ENCODE data around the gene UNC93A. TPM values are rescaled to one million over a fixed set of nuclear protein-coding genes. Genes with fewer than 3 reads are reported as not detected.
"Not testable (repeated sequence)": the region's sequence is repeated elsewhere in the genome, so short reads cannot be mapped to it uniquely, and the experiment has no call there.

UNC93A gene
- total RNA-seq, 1 donor from 2014 or later, result not detected

DNA sequence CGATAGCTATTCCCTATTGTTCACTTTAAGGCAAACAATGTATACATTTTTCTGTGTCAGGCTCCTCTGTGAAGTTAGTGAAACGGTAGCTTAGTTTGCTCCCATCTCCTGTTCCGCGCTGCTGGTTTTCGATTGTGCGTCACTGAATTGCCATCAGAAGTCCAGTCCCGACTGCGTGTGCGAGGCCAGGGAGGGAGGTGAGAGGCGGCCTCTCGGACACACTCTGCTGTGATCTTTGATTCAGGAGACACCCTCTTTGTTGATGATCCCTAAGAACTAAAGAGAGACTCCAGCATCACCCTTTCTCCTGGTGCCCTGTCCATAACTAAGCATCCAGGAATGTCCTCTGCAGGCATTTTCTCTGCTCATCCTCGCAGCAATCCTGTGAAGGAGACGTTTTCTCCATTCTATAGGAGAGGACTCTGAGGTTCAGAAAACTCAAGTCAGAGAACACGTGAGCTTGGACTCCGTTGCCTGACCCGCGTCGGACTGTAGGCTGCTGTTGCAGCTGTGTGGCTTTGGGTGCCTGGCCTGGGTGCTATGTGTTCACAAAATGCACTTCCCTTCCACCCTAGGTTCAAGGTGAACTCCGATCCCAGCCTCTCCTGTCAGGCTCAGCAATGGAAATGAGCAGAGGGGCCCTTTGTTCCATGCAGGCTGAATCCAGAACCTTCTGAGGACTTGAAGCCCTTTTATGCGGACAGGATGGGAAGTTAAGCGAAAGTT is 24.1 kb upstream of the UNC93A start:
- intact Hi-C loops (cut with DNase I), result no loop called here
- no peak for TF ChIP-seq CTCF (IDR thresholded peaks at IDR 0.05)
- Histone ChIP-seq H3K4me1 (no peaks in the 10 kb centered on the region), H3K4me3 (no peak overlapping the region), H3K27me3 (ENCODE audit: low read depth) (no peaks in the 10 kb centered on the region), H3K36me3 (no peaks in the 10 kb centered on the region), H3K27ac (no peak overlapping the region), H3K9me3 (no peaks in the 10 kb centered on the region)
- ATAC-seq (no peak), DNase-seq (no peak)

DNA sequence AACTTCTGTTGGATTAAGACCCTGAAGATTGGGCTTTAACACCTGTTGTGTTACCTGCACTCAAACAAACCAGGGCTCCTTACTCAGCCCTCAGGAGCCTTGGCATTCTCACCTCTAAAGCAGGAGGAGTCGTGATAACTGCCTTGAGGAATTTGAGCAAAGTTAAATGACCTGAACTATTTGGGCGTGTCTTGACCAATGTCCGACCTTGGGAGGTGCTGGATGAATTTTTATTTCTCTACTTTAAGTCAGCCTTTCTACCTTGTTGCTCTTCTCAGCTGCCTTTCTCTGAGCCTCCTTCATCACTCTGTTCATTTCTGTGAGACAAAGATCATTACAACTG is 23.6 kb upstream of the UNC93A start:
- H3K27ac ChIP-seq; intact Hi-C loops (cut with DNase I); H3K27me3 ChIP-seq (ENCODE audit: low read depth); H3K4me1 ChIP-seq; H3K4me3 ChIP-seq; DNase-seq; H3K36me3 ChIP-seq; ATAC-seq; H3K9me3 ChIP-seq: not testable (repeated sequence)

DNA sequence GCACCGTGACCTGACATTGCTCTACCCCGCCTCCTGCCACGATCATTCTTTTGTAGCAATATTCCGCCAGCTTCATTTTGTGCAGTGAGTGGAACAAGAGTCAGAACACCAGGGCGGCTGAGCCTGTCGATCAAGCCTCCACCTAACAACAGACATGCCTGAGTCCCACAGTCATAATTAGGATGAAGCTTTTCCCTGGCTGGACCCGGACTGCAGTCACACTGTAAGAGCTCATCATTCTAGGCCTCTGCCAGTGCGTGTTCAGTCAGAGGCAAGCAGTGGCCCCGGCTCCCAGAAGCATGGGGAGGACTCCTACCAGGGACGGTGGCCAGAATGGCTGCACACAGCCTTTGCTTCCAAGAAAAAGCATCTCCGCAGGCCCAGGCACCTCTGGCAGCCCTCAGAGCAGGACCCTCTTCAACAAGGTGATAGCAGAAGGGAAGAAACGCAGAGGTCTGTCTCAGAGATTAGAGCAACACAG is 23.2 kb upstream of the UNC93A start:
- DNase-seq, result no peak
- no peaks in the 10 kb centered on the region for H3K27me3 ChIP-seq (ENCODE audit: low read depth)
- no peak for ATAC-seq
- TF ChIP-seq CTCF (IDR thresholded peaks at IDR 0.05), result no peak
- no peaks in the 10 kb centered on the region for H3K9me3 ChIP-seq
- H3K4me3 ChIP-seq, result no peak overlapping the region
- H3K27ac ChIP-seq, result no peak overlapping the region
- H3K4me1 ChIP-seq, result no peaks in the 10 kb centered on the region
- H3K36me3 ChIP-seq, result no peaks in the 10 kb centered on the region
- intact Hi-C loops (cut with DNase I), result no loop called here

GRCh38 chr6:167268683-167269280 is 22.3 kb upstream of the UNC93A start:
- Histone ChIP-seq H3K27ac (no peak overlapping the region), H3K9me3 (no peaks in the 10 kb centered on the region), H3K27me3 (ENCODE audit: low read depth) (no peaks in the 10 kb centered on the region), H3K36me3 (no peaks in the 10 kb centered on the region), H3K4me1 (no peaks in the 10 kb centered on the region), H3K4me3 (no peak overlapping the region)
- DNase-seq (no peak), ATAC-seq (no peak)
- TF ChIP-seq CTCF (IDR thresholded peaks at IDR 0.05), result no peak
- intact Hi-C loops (cut with DNase I), result no loop called here

- H3K4me1 ChIP-seq, result no peaks in the 10 kb centered on the region
- ATAC-seq (no peak), DNase-seq (no peak)
- no peak overlapping the region for H3K4me3 ChIP-seq
- H3K27ac ChIP-seq, result no peak overlapping the region
- intact Hi-C loops (cut with DNase I), result no loop called here
- H3K9me3 ChIP-seq, result no peaks in the 10 kb centered on the region
- no peak for TF ChIP-seq CTCF (IDR thresholded peaks at IDR 0.05)
- no peaks in the 10 kb centered on the region for H3K27me3 ChIP-seq (ENCODE audit: low read depth)
- H3K36me3 ChIP-seq, result no peaks in the 10 kb centered on the region
These were observed 20.4 kb upstream of the UNC93A start for GRCh38 chr6:167270499-167271311.

DNA sequence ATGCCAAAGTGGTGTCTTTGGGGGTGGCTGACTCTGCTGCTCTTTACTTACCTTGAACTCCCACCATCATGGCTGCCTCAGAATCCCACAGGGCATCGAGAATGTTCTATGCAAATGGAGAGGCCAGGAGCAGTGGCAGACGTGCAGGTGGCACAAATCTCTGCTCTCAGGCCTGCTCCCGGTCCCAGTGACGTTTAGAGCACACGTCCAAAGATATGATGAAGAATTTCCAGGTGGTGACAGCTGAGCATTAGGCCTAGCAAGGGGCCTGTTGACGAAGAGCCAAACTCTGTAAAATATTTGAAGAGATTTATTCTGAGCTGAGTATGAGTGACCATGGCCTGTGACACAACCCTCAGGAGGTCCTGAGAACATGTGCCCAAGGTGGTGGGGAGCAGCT is 19.0 kb upstream of the UNC93A start:
- no peak for TF ChIP-seq CTCF (IDR thresholded peaks at IDR 0.05)
- Histone ChIP-seq H3K36me3 (no peaks in the 10 kb centered on the region), H3K9me3 (no peaks in the 10 kb centered on the region), H3K4me3 (no peak overlapping the region), H3K27me3 (ENCODE audit: low read depth) (no peaks in the 10 kb centered on the region), H3K4me1 (no peaks in the 10 kb centered on the region), H3K27ac (no peak overlapping the region)
- DNase-seq, result no peak
- intact Hi-C loops (cut with DNase I), result no loop called here
- no peak for ATAC-seq
